Gastroesophageal sphincter (tissue), 2 donors: Measurements from ENCODE around the gene RNU4-1.

Source experiments
- EP300 ChIP-seq: sonication (generic); formaldehyde crosslinking; IDR thresholded peaks from one replicate; pipeline ENCODE4 v1.6.1; 2017; ENCODE audit warnings: antibody characterized with exemption, mild to moderate bottlenecking
- POLR2A ChIP-seq, 2 donors: fragments of 450-650 bp; IDR thresholded peaks; one replicate each; pipeline ENCODE4 v1.6.1; 2017; ENCODE audit warnings: antibody characterized with exemption in 2 of 2, mild to moderate bottlenecking in 2 of 2, moderate library complexity in 1 of 2
- POLR2AphosphoS5 ChIP-seq: sonication (generic); formaldehyde crosslinking; IDR thresholded peaks from one replicate; pipeline ENCODE4 v1.6.1; 2017; ENCODE audit warnings: antibody characterized with exemption

GRCh38 chr12:120247183-120247582 is 45.9 kb downstream of the RNU4-1 start:
- TF ChIP-seq POLR2AphosphoS5 (no peak), EP300 (no peak), POLR2A (IDR thresholded peaks at IDR 0.05) (no peak)
